K562 (cell line): ENCODE data around the gene HAUS5. TPM values are rescaled to one million over a fixed set of nuclear protein-coding genes. Genes with fewer than 3 reads are reported as not detected.
A peak's percentile ranks its signal among the peaks of the same experiment; 100 is the strongest.

Experiments
- ATF1 ChIP-seq, 2 experiments: fragments of 450-650 bp in 1 of 2; IDR thresholded peaks; 2 replicates each; pipeline ENCODE4 v1.6.1; 2016; ENCODE audit warnings: missing compliant biosample characterization in 1 of 2, missing genetic modification characterization in 1 of 2
- BRCA1 ChIP-seq, 2 experiments: fragments of 450-650 bp in 1 of 2; sonication (generic) in 1 of 2; formaldehyde crosslinking in 1 of 2; IDR thresholded peaks; 2 replicates each; pipeline versions ENCODE4 v1.5.0 to v1.6.1; 2017 to 2020; ENCODE audit warnings: mild to moderate bottlenecking in 1 of 2, missing genetic modification reagents in 1 of 2
- CHD2 ChIP-seq: IDR thresholded peaks from 2 replicates; pipeline ENCODE4 v1.6.1; 2011; ENCODE audit warnings: low read depth, low read length
- GABPB1 ChIP-seq: sonication (generic); formaldehyde crosslinking; IDR thresholded peaks from 2 replicates; pipeline ENCODE4 v1.8.0; 2022; ENCODE audit warnings: mild to moderate bottlenecking, missing genetic modification reagents
- HCFC1 ChIP-seq: IDR thresholded peaks from 2 replicates; pipeline ENCODE4 v1.6.1; 2012; ENCODE audit warnings: low read depth, low read length, improper control_type of control experiment
- NCOA1 ChIP-seq: fragments of 450-650 bp; IDR thresholded peaks from 2 replicates; pipeline ENCODE4 v1.6.1; 2016; ENCODE audit warnings: low read depth
- RBM14 ChIP-seq: fragments of 200-400 bp; formaldehyde crosslinking; IDR thresholded peaks from 2 replicates; pipeline ENCODE4 v1.6.1; 2018; ENCODE audit warnings: low read depth, mild to moderate bottlenecking, low read length, moderate library complexity, borderline replicate concordance; ENCODE audit not compliant: insufficient read depth
- SFPQ ChIP-seq: fragments of 200-400 bp; formaldehyde crosslinking; IDR thresholded peaks from 2 replicates; pipeline ENCODE4 v1.6.1; 2017; ENCODE audit warnings: mild to moderate bottlenecking, low read depth, low read length, moderate library complexity
- TRIM25 ChIP-seq: fragments of 450-650 bp; IDR thresholded peaks from 2 replicates; pipeline ENCODE4 v1.7.0; 2016; ENCODE audit warnings: borderline replicate concordance
- TSC22D4 ChIP-seq: fragments of 450-650 bp; IDR thresholded peaks from 2 replicates; pipeline ENCODE4 v1.6.1; 2016; ENCODE audit warnings: missing genetic modification characterization, missing biosample characterization, control low read depth
- ZC3H11A ChIP-seq: IDR thresholded peaks from 2 replicates; pipeline ENCODE4 v1.6.1; 2012; ENCODE audit warnings: low read depth, low read length, improper control_type of control experiment
- ZNF124 ChIP-seq: sonication (generic); formaldehyde crosslinking; IDR thresholded peaks from 2 replicates; pipeline ENCODE4 v1.8.1; 2022; ENCODE audit warnings: missing genetic modification reagents
- ZNF316 ChIP-seq: fragments of 450-650 bp; IDR thresholded peaks from 2 replicates; pipeline ENCODE4 v1.6.1; 2016
- ZNF408 ChIP-seq: fragments of 250-450 bp; sonication (Bioruptor Pico); IDR thresholded peaks from 2 replicates; pipeline ENCODE4 v1.4.0; 2020; ENCODE audit warnings: low read depth, mild to moderate bottlenecking, moderate library complexity
- ZNF668 ChIP-seq: fragments of 250-450 bp; sonication (Bioruptor Pico); IDR thresholded peaks from 2 replicates; pipeline ENCODE4 v1.8.0; 2022; ENCODE audit warnings: mild to moderate bottlenecking, inconsistent platforms
- polyA plus RNA-seq, 8 experiments: library from polyadenylated mRNA; depleted of rRNA in 4 of 8; stranded (reverse) in 5 of 8; unstranded in 3 of 8; fragments of >200 nt; fragmentation: Nextera tagmentation in 2 of 8; fragmentation: Illumina TruSeq in 1 of 8; extraction: Ambion mirVana in 2 of 8; extraction: Trizol in 1 of 8; gene quantifications; 2 replicates each; pipeline versions ENCODE4 v1.2.1 to v1.2.3, GENCODE V29; 2011 to 2014; ENCODE audit warnings: inconsistent platforms in 1 of 8, missing spikeins in 1 of 8
- total RNA-seq, 7 experiments: library from RNA; depleted of rRNA in 6 of 7; stranded (reverse); fragments of >200 nt in 6 of 7; fragmentation: Illumina TruSeq in 2 of 7; extraction: Trizol in 2 of 7; gene quantifications; 2 replicates each; pipeline versions ENCODE4 v1.2.1 to v1.2.3, GENCODE V29; 2011 to 2021; ENCODE audit warnings: low replicate concordance in 1 of 7
- TF ChIP-seq, protein P1 (sequence below): fragments of 250-450 bp; sonication (Bioruptor Pico); IDR thresholded peaks from 2 replicates; pipeline ENCODE4 v1.4.0; 2020; ENCODE audit warnings: mild to moderate bottlenecking, moderate library complexity
- TF ChIP-seq, protein P2 (sequence below), 2 experiments: fragments of 450-650 bp; conservative IDR thresholded peaks; 2 replicates each; pipeline ENCODE4 v1.6.1; 2017; ENCODE audit warnings: mild to moderate bottlenecking in 2 of 2, moderate library complexity in 2 of 2
- TF ChIP-seq, protein P3 (sequence below): fragments of 450-650 bp; IDR thresholded peaks from 2 replicates; pipeline ENCODE4 v1.6.1; 2014; ENCODE audit warnings: low read depth, mild to moderate bottlenecking, moderate library complexity, borderline replicate concordance

Gene HAUS5
- total and polyA plus RNA-seq, 9 of the 15 experiments (the other 6 are each of a cell fraction or from before 2014, with no cell fraction given) = 3.5 to 41.3 (median 14.2) TPM

DNA sequence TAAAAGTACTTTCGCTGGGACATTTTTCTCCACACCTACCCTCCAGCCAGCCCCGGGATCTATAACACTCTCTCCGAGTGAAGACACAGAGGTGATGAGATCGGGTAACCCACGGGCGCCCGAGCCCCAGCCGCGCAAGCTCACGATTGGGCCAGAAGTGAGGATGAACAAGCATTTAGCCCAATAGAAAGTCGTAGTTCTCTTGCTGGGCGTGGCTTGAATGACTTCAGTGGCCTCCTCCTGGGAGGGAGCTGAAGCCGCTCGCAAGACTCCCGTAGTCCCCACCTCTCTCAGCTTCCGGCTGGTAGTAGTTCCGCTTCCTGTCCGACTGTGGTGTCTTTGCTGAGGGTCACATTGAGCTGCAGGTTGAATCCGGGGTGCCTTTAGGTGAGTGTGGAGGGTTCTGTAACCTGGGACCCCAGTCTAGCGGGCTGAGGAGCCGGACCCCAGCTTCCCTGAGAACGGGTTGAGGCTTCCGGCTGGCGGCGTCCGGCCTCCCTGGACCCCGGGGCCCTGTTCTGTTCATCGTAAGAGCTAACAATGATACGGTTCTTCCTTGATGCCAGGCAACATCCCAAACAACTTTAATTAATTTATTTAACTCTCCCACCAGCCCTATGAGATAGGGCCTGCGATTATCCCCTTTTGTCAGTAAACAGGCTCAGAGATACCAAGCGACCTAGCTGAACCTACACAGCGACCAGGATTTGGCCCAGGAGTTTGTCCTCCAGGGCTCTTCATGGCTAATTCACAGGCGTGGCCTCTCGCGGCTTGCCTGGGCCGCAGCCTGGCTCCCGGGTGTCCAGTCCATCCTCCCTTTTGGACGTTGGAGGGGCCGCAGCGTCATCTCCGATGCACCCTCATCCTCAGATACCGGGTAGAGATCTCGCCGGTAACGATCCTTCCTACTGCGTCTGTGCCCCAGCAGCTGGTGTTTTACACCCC, 35.8 kb downstream of the HAUS5 start, which contains the start of gene COX6B1 (continued):
- TF ChIP-seq TRIM25 (no peak), CHD2 (no peak), ZNF408 (CRISPR knock-in tag) (no peak), SFPQ (no peak), ZC3H11A (no peak), ZNF124 (CRISPR knock-in tag) (no peak), BRCA1 (IDR thresholded peaks at IDR 0.05) (no peak), BRCA1 (CRISPR knock-in tag; IDR thresholded peaks at IDR 0.05) (no peak), GABPB1 (CRISPR knock-in tag) (peak; percentile 89), ZNF316 (no peak), HCFC1 (peak; percentile 52; the same call in 1 of the 2 replicates), ATF1 (CRISPR knock-in tag; IDR thresholded peaks at IDR 0.05) (no peak), ATF1 (tag; IDR thresholded peaks at IDR 0.05) (peak; percentile 61), ZNF668 (CRISPR knock-in tag) (no peak), TSC22D4 (tag) (no peak), RBM14 (no peak), NCOA1 (0 out of 2 replicates have a peak, but pooled peaks have one; percentile 49)
- TF ChIP-seq, protein P1, sequence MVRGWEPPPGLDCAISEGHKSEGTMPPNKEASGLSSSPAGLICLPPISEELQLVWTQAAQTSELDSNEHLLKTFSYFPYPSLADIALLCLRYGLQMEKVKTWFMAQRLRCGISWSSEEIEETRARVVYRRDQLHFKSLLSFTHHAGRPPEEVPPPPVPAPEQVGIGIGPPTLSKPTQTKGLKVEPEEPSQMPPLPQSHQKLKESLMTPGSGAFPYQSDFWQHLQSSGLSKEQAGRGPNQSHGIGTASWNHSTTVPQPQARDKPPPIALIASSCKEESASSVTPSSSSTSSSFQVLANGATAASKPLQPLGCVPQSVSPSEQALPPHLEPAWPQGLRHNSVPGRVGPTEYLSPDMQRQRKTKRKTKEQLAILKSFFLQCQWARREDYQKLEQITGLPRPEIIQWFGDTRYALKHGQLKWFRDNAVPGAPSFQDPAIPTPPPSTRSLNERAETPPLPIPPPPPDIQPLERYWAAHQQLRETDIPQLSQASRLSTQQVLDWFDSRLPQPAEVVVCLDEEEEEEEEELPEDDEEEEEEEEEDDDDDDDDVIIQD (CRISPR knock-in tag) = no peak
- TF ChIP-seq, protein P2, sequence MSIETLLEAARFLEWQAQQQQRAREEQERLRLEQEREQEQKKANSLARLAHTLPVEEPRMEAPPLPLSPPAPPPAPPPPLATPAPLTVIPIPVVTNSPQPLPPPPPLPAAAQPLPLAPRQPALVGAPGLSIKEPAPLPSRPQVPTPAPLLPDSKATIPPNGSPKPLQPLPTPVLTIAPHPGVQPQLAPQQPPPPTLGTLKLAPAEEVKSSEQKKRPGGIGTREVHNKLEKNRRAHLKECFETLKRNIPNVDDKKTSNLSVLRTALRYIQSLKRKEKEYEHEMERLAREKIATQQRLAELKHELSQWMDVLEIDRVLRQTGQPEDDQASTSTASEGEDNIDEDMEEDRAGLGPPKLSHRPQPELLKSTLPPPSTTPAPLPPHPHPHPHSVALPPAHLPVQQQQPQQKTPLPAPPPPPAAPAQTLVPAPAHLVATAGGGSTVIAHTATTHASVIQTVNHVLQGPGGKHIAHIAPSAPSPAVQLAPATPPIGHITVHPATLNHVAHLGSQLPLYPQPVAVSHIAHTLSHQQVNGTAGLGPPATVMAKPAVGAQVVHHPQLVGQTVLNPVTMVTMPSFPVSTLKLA (conservative IDR thresholded peaks at IDR 0.05) = peak in 1 of 2 experiments; percentile 48; a peak in 1 of 4 replicates
- TF ChIP-seq, protein P3, sequence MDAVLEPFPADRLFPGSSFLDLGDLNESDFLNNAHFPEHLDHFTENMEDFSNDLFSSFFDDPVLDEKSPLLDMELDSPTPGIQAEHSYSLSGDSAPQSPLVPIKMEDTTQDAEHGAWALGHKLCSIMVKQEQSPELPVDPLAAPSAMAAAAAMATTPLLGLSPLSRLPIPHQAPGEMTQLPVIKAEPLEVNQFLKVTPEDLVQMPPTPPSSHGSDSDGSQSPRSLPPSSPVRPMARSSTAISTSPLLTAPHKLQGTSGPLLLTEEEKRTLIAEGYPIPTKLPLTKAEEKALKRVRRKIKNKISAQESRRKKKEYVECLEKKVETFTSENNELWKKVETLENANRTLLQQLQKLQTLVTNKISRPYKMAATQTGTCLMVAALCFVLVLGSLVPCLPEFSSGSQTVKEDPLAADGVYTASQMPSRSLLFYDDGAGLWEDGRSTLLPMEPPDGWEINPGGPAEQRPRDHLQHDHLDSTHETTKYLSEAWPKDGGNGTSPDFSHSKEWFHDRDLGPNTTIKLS = no peak
